Peyer's patch (tissue), 4 donors: ENCODE measurements around the gene SCYGR6. TPM values are rescaled to one million over a fixed set of nuclear protein-coding genes. Genes with fewer than 3 reads are reported as not detected.
A peak's percentile ranks its signal among the peaks of the same experiment; 100 is the strongest.
"Not testable (repeated sequence)": the region's sequence is repeated elsewhere in the genome, so short reads cannot be mapped to it uniquely, and the experiment has no call there.

Experiments used
- DNase-seq, 3 donors: peaks; one replicate each; pipeline ENCODE4 v3.0.0-alpha.2; 2017 to 2019
- H3K27ac ChIP-seq, 4 donors: fragments of 200-600 bp; sonication (generic); one replicate each; pipeline ENCODE4 v1.5.1; 2016 to 2019
- H3K27me3 ChIP-seq, 2 donors: fragments of 200-600 bp; sonication (generic); one replicate each; pipeline ENCODE4 v1.5.1; 2019
- H3K36me3 ChIP-seq, 3 donors: fragments of 200-600 bp; sonication (generic); one replicate each; pipeline ENCODE4 v1.5.1; 2016 to 2019
- H3K4me1 ChIP-seq, 4 donors: fragments of 200-600 bp; sonication (generic); one replicate each; pipeline ENCODE4 v1.5.1; 2016 to 2019
- H3K4me3 ChIP-seq, 4 donors: fragments of 200-600 bp; sonication (generic); 1 replicate in 3 of 4; 2 replicates in 1 of 4; pipeline ENCODE4 v1.5.1; 2016 to 2019; ENCODE audit warnings: mild to moderate bottlenecking in 1 of 4
- H3K9me3 ChIP-seq, 4 donors: fragments of 200-600 bp; sonication (generic); one replicate each; pipeline ENCODE4 v1.5.1; 2016 to 2019; ENCODE audit warnings: mild to moderate bottlenecking in 1 of 4
- POLR2A ChIP-seq, 2 donors: fragments of 450-650 bp; IDR thresholded peaks; one replicate each; pipeline ENCODE4 v1.5.1; 2017; ENCODE audit warnings: antibody characterized with exemption in 2 of 2, mild to moderate bottlenecking in 2 of 2, moderate library complexity in 2 of 2
- total RNA-seq, 4 donors: library from RNA; depleted of rRNA; stranded (reverse); fragments of >200 nt; gene quantifications; one replicate each; pipeline ENCODE4 v1.1.0, GENCODE V29; 2016
- TF ChIP-seq, protein P1 (sequence below), 6 experiments: fragments of 450-650 bp in 4 of 6; fragments of 200-600 bp in 2 of 6; sonication (generic) in 1 of 6; IDR thresholded peaks; one replicate each; pipeline ENCODE4 v1.5.1; 2017 to 2019; ENCODE audit warnings: antibody characterized with exemption in 6 of 6, mild to moderate bottlenecking in 3 of 6, moderate library complexity in 1 of 6

Gene SCYGR6
- total RNA-seq, 4 donors from 2014 or later, result not detected

DNA sequence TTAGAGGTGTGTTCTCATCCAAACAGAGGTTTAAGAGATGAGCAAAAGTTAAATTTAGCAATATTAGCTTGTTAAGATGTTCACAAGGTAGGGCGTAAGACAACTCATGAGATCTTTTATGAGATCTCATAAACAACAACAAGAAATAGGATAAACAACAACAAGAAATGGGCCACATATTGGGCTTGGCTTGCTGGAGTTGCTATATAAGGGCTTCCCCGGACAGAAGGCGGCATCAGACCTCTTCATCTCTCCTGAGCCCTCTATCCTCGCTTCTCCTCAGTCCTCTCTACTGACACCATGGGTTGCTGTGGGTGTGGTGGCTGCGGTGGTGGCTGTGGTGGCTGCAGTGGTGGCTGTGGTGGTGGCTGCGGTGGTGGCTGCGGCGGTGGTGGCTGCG is 21.0 kb upstream of the SCYGR6 start, which contains the start of gene SCYGR8:
SCYGR8 (plus strand) TSS at position 301 of the 400 bp plus-strand sequence; CDS start at position 301, 0 bp downstream.
- no peaks in the 10 kb centered on the region for H3K27me3 ChIP-seq
- no peak for DNase-seq
- H3K9me3 ChIP-seq, result no peaks in the 10 kb centered on the region
- no peak within 1 kb of the TSS for H3K27ac ChIP-seq
- TF ChIP-seq, protein P1, sequence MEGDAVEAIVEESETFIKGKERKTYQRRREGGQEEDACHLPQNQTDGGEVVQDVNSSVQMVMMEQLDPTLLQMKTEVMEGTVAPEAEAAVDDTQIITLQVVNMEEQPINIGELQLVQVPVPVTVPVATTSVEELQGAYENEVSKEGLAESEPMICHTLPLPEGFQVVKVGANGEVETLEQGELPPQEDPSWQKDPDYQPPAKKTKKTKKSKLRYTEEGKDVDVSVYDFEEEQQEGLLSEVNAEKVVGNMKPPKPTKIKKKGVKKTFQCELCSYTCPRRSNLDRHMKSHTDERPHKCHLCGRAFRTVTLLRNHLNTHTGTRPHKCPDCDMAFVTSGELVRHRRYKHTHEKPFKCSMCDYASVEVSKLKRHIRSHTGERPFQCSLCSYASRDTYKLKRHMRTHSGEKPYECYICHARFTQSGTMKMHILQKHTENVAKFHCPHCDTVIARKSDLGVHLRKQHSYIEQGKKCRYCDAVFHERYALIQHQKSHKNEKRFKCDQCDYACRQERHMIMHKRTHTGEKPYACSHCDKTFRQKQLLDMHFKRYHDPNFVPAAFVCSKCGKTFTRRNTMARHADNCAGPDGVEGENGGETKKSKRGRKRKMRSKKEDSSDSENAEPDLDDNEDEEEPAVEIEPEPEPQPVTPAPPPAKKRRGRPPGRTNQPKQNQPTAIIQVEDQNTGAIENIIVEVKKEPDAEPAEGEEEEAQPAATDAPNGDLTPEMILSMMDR (IDR thresholded peaks at IDR 0.05), result no peak
- TF ChIP-seq POLR2A (IDR thresholded peaks at IDR 0.05), result no peak
- H3K4me3 ChIP-seq, result no peak within 1 kb of the TSS
- H3K4me1 ChIP-seq, result no peaks in the 10 kb centered on the region
- H3K36me3 ChIP-seq, result no peaks in the 10 kb centered on the region

DNA sequence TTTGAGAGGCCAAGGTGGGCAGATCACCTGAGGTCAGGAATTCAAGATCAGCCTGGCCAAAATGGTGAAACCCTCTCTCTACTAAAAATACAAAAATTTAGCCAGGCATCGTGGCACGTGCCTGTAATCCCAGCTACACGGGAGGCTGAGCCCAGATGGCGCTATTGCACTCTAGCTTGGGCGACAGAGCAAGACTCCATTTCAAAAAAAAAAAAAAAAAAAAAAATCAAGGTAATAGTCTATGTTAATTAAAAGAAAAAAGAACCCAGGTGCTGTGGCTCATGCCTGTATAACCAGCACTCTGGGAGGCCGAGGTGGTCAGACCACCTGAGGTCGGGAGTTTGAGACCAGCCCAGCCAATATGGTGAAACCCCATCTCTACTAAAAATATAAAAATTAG is 16.1 kb upstream of the SCYGR6 start:
- TF ChIP-seq, protein P1 (IDR thresholded peaks at IDR 0.05), result peak in 1 of 6 experiments; percentile 15
- not testable (repeated sequence) for H3K27me3 ChIP-seq, H3K27ac ChIP-seq, H3K4me3 ChIP-seq, H3K4me1 ChIP-seq, H3K36me3 ChIP-seq, H3K9me3 ChIP-seq
- DNase-seq, result peak in 1 of 3 donors; percentile 52

DNA sequence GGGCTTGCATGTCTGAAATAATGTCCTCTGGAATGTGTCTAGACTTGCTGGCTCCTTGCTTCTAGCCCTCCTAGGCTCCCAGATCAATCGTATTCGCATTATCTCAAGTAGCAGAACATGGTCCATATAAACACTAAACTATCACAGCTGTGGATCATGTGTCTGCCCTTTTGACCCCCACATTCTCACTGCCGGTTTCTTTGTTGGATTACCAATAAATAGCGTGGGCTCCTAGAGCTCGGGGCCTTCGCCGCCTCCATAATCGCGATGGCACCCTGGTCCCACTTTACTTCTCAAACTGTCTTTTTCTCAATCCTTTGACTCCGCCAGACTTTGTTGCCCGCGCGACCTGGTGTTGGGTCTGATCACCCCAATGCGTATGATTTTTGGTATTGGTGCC is 14.8 kb upstream of the SCYGR6 start:
- Histone ChIP-seq H3K4me1 (no peaks in the 10 kb centered on the region), H3K4me3 (no peak overlapping the region), H3K36me3 (no peaks in the 10 kb centered on the region), H3K27ac (no peak overlapping the region), H3K27me3 (no peaks in the 10 kb centered on the region), H3K9me3 (no peaks in the 10 kb centered on the region)
- DNase-seq, result no peak
- TF ChIP-seq, protein P1 (IDR thresholded peaks at IDR 0.05), result no peak
- no peak for TF ChIP-seq POLR2A (IDR thresholded peaks at IDR 0.05)

DNA sequence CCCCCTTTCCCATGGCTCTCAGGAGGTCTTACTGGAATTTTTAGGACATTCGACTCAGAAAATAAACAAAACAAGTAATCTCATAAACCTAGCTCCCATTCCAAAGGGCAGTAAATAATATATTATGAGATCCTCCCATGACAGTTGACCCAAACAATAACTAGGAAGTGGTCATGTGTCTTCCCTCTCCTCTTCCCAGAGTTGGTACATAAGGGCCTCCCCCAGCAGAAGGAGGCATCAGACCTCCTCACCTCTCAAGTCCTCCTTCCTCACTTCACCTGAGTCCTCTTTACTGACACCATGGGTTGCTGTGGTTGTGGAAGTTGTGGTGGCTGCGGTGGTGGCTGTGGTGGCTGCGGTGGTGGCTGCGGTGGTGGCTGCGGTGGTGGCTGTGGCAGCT is 3.5 kb upstream of the SCYGR6 start, which contains the start of gene SCYGR7:
SCYGR7 (plus strand) TSS at position 301 of the 400 bp plus-strand sequence; CDS start at position 301, 0 bp downstream.
- no peaks in the 10 kb centered on the region for H3K4me1 ChIP-seq
- H3K27me3 ChIP-seq, result no peaks in the 10 kb centered on the region
- H3K4me3 ChIP-seq, result no peak within 1 kb of the TSS
- H3K9me3 ChIP-seq, result no peaks in the 10 kb centered on the region
- TF ChIP-seq, protein P1 (IDR thresholded peaks at IDR 0.05), result no peak
- TF ChIP-seq POLR2A (IDR thresholded peaks at IDR 0.05), result no peak
- no peak for DNase-seq
- H3K36me3 ChIP-seq, result no peaks in the 10 kb centered on the region
- H3K27ac ChIP-seq, result no peak within 1 kb of the TSS

DNA sequence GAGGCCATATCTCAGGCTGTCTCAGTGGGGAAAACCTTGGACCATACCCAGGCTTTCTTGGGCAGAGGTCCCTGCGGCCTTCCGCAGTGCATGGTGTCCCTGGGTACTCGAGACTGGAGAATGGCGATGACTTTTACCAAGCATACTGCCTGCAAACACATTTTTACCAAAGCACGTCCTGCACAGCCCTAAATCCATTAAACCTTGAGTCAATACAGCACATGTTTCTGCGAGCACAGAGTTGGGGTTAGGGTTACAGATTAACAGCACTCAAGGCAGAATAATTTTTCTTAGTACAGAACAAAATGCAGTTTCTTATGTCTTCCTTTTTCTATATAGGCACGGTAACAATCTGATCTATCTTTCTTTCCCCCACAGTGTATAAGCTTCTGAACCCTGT is 1.7 kb downstream of the SCYGR6 start:
- not testable (repeated sequence) for H3K4me1 ChIP-seq, H3K36me3 ChIP-seq, H3K4me3 ChIP-seq, H3K27ac ChIP-seq, DNase-seq, H3K9me3 ChIP-seq, H3K27me3 ChIP-seq

DNA sequence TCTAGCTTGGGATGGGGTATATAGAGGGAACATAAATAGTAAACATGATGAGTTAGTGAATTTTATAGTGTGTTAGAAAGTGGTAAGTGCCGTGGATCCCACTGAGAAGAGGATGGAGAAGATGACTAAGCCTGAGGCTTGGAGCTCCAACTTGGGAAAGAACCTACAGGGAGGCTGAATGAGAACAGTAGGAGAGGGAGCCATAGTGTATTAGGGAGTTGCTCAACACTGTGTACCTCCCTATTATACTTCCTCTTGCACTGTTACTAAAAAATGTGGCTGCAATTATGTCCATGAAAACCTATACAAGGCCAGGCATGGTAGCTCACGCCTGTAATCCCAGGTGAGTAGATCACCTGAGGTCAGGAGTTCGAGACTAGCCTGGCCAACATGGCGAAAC is 3.9 kb downstream of the SCYGR6 start:
- Histone ChIP-seq H3K4me3 (no peak overlapping the region), H3K27me3 (no peaks in the 10 kb centered on the region), H3K4me1 (peaks cover 0 to 15% (median 0%) of the 10 kb centered on the region in 4 donors), H3K36me3 (no peaks in the 10 kb centered on the region), H3K9me3 (no peaks in the 10 kb centered on the region), H3K27ac (no peak overlapping the region)
- TF ChIP-seq POLR2A (IDR thresholded peaks at IDR 0.05), result no peak
- TF ChIP-seq, protein P1 (IDR thresholded peaks at IDR 0.05), result no peak
- no peak for DNase-seq
